Measurements from ENCODE around the gene NME1.

The NME1 gene

GRCh38 chr17:51180486-51180885, 27.1 kb downstream of the NME1 start:
- TF ChIP-seq YY1 (IDR thresholded peaks at IDR 0.05; ENCODE audit: low read depth) (no peak), TEAD4 (IDR thresholded peaks at IDR 0.05) (no peak), CREB1 (IDR thresholded peaks at IDR 0.05; ENCODE audit: low read depth) (no peak), FOXM1 (IDR thresholded peaks at IDR 0.05; ENCODE audit: borderline replicate concordance, low read depth) (no peak), TCF12 (IDR thresholded peaks at IDR 0.05; ENCODE audit: low read depth) (no peak), EGR1 (IDR thresholded peaks at IDR 0.05) (no peak), ZBTB7A (IDR thresholded peaks at IDR 0.05; ENCODE audit: low read depth) (no peak), MAX (IDR thresholded peaks at IDR 0.05) (no peak)
- TF ChIP-seq, protein P1, sequence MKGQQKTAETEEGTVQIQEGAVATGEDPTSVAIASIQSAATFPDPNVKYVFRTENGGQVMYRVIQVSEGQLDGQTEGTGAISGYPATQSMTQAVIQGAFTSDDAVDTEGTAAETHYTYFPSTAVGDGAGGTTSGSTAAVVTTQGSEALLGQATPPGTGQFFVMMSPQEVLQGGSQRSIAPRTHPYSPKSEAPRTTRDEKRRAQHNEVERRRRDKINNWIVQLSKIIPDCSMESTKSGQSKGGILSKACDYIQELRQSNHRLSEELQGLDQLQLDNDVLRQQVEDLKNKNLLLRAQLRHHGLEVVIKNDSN (IDR thresholded peaks at IDR 0.05), result no peak
- TF ChIP-seq, protein P2, sequence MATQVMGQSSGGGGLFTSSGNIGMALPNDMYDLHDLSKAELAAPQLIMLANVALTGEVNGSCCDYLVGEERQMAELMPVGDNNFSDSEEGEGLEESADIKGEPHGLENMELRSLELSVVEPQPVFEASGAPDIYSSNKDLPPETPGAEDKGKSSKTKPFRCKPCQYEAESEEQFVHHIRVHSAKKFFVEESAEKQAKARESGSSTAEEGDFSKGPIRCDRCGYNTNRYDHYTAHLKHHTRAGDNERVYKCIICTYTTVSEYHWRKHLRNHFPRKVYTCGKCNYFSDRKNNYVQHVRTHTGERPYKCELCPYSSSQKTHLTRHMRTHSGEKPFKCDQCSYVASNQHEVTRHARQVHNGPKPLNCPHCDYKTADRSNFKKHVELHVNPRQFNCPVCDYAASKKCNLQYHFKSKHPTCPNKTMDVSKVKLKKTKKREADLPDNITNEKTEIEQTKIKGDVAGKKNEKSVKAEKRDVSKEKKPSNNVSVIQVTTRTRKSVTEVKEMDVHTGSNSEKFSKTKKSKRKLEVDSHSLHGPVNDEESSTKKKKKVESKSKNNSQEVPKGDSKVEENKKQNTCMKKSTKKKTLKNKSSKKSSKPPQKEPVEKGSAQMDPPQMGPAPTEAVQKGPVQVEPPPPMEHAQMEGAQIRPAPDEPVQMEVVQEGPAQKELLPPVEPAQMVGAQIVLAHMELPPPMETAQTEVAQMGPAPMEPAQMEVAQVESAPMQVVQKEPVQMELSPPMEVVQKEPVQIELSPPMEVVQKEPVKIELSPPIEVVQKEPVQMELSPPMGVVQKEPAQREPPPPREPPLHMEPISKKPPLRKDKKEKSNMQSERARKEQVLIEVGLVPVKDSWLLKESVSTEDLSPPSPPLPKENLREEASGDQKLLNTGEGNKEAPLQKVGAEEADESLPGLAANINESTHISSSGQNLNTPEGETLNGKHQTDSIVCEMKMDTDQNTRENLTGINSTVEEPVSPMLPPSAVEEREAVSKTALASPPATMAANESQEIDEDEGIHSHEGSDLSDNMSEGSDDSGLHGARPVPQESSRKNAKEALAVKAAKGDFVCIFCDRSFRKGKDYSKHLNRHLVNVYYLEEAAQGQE (IDR thresholded peaks at IDR 0.05; ENCODE audit: low read depth), result no peak

GRCh38 chr17:51184124-51184523, 30.8 kb downstream of the NME1 start:
- TF ChIP-seq, protein P2 (IDR thresholded peaks at IDR 0.05; ENCODE audit: low read depth), result no peak
- TF ChIP-seq, protein P1 (IDR thresholded peaks at IDR 0.05), result no peak
- TF ChIP-seq EGR1 (IDR thresholded peaks at IDR 0.05), result no peak
- no peak for TF ChIP-seq TEAD4 (IDR thresholded peaks at IDR 0.05)
- TF ChIP-seq CREB1 (IDR thresholded peaks at IDR 0.05; ENCODE audit: low read depth), result no peak
- no peak for TF ChIP-seq TAF1 (IDR thresholded peaks at IDR 0.05; ENCODE audit: low read depth)
- TF ChIP-seq RAD21 (IDR thresholded peaks at IDR 0.05; ENCODE audit: low read depth), result no peak

- TF ChIP-seq, protein P2 (IDR thresholded peaks at IDR 0.05; ENCODE audit: low read depth), result no peak
- TF ChIP-seq TAF1 (IDR thresholded peaks at IDR 0.05; ENCODE audit: low read depth), result no peak
- no peak for TF ChIP-seq CEBPB (IDR thresholded peaks at IDR 0.05)
- no peak for TF ChIP-seq CREB1 (IDR thresholded peaks at IDR 0.05; ENCODE audit: low read depth)
Measured at GRCh38 chr17:51185763-51186332, 32.5 kb downstream of the NME1 start.

DNA sequence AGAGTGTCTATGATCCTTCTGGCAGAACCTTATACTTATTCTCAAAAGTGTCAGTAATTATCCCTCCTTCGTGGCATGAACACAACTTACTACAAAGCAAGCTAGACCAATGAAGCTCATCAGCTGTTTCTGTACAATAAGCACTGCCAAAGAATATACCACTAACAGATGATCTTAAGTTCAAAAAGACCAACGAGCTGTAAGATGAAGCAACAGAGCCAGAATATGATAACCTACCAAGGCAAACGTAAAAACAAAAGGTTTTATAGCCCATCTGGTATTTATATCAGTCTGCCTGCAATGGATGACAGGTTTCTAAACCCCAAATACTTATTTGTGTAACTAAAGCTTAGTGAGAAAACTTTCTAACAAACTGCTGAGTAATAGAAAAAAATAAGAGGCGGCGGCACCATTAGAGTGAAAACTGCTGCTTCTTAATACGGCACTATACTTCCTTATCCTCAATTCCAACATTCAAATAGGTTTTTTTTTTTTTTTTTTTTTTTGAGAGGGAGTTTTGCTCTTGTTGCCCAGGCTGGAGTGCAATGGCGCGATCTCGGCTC, 35.0 kb downstream of the NME1 start:
- TF ChIP-seq, protein P1 (IDR thresholded peaks at IDR 0.05), result no peak
- no peak for TF ChIP-seq ZBTB7A (IDR thresholded peaks at IDR 0.05; ENCODE audit: low read depth)
- no peak for TF ChIP-seq FOXM1 (IDR thresholded peaks at IDR 0.05; ENCODE audit: borderline replicate concordance, low read depth)
- TF ChIP-seq YY1 (IDR thresholded peaks at IDR 0.05; ENCODE audit: low read depth), result no peak
- no peak for TF ChIP-seq MAX (IDR thresholded peaks at IDR 0.05)
- TF ChIP-seq, protein P2 (IDR thresholded peaks at IDR 0.05; ENCODE audit: low read depth), result no peak
- TF ChIP-seq TEAD4 (IDR thresholded peaks at IDR 0.05), result no peak
- no peak for TF ChIP-seq NFIC (IDR thresholded peaks at IDR 0.05)
- no peak for TF ChIP-seq TCF12 (IDR thresholded peaks at IDR 0.05; ENCODE audit: low read depth)
- TF ChIP-seq EGR1 (IDR thresholded peaks at IDR 0.05), result no peak
- TF ChIP-seq CREB1 (IDR thresholded peaks at IDR 0.05; ENCODE audit: low read depth), result no peak
- TF ChIP-seq RAD21 (IDR thresholded peaks at IDR 0.05; ENCODE audit: low read depth), result no peak
- no peak for TF ChIP-seq TAF1 (IDR thresholded peaks at IDR 0.05; ENCODE audit: low read depth)
- TF ChIP-seq EP300 (IDR thresholded peaks at IDR 0.05; ENCODE audit: borderline replicate concordance), result no peak
- no peak for TF ChIP-seq CEBPB (IDR thresholded peaks at IDR 0.05)
